Activated CD8-positive, alpha-beta memory T cell treated with anti-CD3 and anti-CD28 coated beads, Interleukin-2, amount 10 ng/mL, durations not matched to agents 7 days and 5 days (primary cell): ENCODE data around the gene RADIL. TPM values are rescaled to one million over a fixed set of nuclear protein-coding genes. Genes with fewer than 3 reads are reported as not detected.

Source experiments
- ATAC-seq: fragments of 150-1000 bp; cut with Tn5 transposase; one replicate; pipeline ENCODE4 v1.10.0; 2021; ENCODE audit warnings: moderate library complexity
- CTCF ChIA-PET: fragments of 350-600 bp; sonication (Branson Sonifier 250); formaldehyde crosslinking; loops from one replicate; lab custom pipeline; 2021; ENCODE audit warnings: antibody characterized with exemption; lab: Charles Lee
- DNase-seq: peaks from one replicate; pipeline ENCODE4 v3.0.0-alpha.2; 2020
- H3K27ac Mint-ChIP-seq: one replicate; pipeline ENCODE4 v1.8.0; 2021; ENCODE audit warnings: mild to moderate bottlenecking, mixed read lengths
- H3K27me3 Mint-ChIP-seq: one replicate; pipeline ENCODE4 v1.8.0; 2021; ENCODE audit warnings: mixed read lengths
- H3K36me3 Mint-ChIP-seq: one replicate; pipeline ENCODE4 v1.8.0; 2021; ENCODE audit warnings: mild to moderate bottlenecking, mixed read lengths
- H3K4me1 Mint-ChIP-seq: one replicate; pipeline ENCODE4 v1.8.0; 2021; ENCODE audit warnings: mixed read lengths
- H3K4me3 Mint-ChIP-seq: one replicate; pipeline ENCODE4 v1.8.0; 2021; ENCODE audit warnings: mild to moderate bottlenecking, moderate library complexity, mixed read lengths
- H3K9me3 Mint-ChIP-seq: one replicate; pipeline ENCODE4 v1.8.0; 2022; ENCODE audit warnings: low read depth, mixed read lengths
- microRNA-seq: library from miRNA; unstranded; fragments of <30 nt; microRNA quantifications from one replicate; pipeline ENCODE4 v1.2.0, GENCODE V29; 2022
- total RNA-seq, 2 experiments: library from RNA; stranded (reverse); gene quantifications; one replicate each; pipeline ENCODE4 v1.2.3, GENCODE V29; 2021

RADIL gene
- total RNA-seq, 2 experiments from 2014 or later, result 0.12 TPM; not detected in 1

GRCh38 chr7:4755045-4755444 lies 128.5 kb downstream of the RADIL start:
- no peaks in the 10 kb centered on the region for H3K9me3 Mint-ChIP-seq
- H3K27ac Mint-ChIP-seq, result no peak overlapping the region
- no peaks in the 10 kb centered on the region for H3K27me3 Mint-ChIP-seq
- CTCF ChIA-PET, result interaction anchor here (1.3 to 2.4 kb wide), 4 partner anchors 10 to 144 kb away, joined by 5 to 14 read pairs (median 8); partner anchors contain the start of gene AP5Z1
- no peak for DNase-seq
- H3K4me1 Mint-ChIP-seq, result peaks cover 14% of the 10 kb centered on the region
- no peak overlapping the region for H3K4me3 Mint-ChIP-seq
- ATAC-seq, result no peak
- H3K36me3 Mint-ChIP-seq, result peaks cover 8% of the 10 kb centered on the region

- CTCF ChIA-PET, result interaction anchor here (0.9 to 2.4 kb wide), 6 partner anchors 8 to 144 kb away, joined by 3 to 14 read pairs (median 6); partner anchors contain the start of gene AP5Z1
These were observed 129.0 kb downstream of the RADIL start for GRCh38 chr7:4754433-4755010.

DNA sequence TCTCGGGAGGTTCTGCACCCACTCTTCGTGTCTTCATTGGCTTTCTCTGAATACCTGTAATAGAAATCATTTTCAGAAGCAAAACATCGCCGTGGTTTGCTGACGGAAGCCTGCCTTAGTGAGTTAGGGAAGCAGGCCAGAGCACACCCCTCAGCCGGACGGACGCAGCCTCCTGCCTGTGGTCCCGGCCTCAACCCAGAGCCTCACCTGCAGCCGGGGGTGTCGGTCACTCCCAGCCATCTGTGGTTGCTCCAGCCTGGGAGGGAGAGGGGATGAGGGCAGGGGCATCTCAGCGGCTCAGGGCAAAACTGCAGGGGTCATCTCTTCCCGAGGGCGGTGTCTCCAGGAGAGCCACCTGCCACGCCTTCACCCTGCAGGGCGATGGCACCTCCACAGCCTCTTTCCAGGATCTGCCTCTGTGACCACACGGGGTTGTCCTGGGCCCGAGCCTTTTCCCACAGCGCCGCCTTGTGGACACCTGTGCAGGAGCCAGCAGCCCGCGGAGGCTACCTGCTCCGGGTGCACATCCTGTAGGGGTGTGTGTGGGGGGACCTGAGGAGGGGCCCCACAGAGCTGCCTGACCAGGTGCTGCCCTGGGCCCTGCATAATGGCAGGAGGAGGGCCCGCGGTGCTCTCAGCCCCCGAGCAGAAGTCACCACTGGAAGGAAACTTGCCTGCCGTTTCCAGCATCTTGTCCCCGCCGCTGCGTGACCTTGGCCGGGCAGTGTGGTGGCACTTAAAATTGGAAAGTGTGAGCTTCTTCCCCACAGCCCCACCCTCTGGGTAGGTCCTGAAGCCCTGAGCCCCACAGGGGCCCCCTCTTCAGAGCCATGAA lies 129.7 kb downstream of the RADIL start:
- peak; percentile 87 for DNase-seq
- Mint-ChIP-seq H3K9me3 (no peaks in the 10 kb centered on the region), H3K36me3 (peaks cover 8% of the 10 kb centered on the region), H3K4me1 (peaks cover 14% of the 10 kb centered on the region), H3K27ac (no peak overlapping the region), H3K27me3 (no peaks in the 10 kb centered on the region), H3K4me3 (no peak overlapping the region)
- CTCF ChIA-PET, result interaction anchor here (0.9 to 2.4 kb wide), 7 partner anchors 9 to 144 kb away, joined by 3 to 14 read pairs (median 5); partner anchors contain the start of gene AP5Z1
- ATAC-seq, result peak; percentile 96

More at GRCh38 chr7:4754433-4755010, 129.0 kb downstream of the RADIL start:
- no peak overlapping the region for H3K4me3 Mint-ChIP-seq
- H3K27me3 Mint-ChIP-seq, result no peaks in the 10 kb centered on the region
- H3K36me3 Mint-ChIP-seq, result peaks cover 8% of the 10 kb centered on the region
- H3K27ac Mint-ChIP-seq, result no peak overlapping the region
- H3K4me1 Mint-ChIP-seq, result peaks cover 14% of the 10 kb centered on the region
- DNase-seq (no peak), ATAC-seq (no peak)
- H3K9me3 Mint-ChIP-seq, result no peaks in the 10 kb centered on the region

DNA sequence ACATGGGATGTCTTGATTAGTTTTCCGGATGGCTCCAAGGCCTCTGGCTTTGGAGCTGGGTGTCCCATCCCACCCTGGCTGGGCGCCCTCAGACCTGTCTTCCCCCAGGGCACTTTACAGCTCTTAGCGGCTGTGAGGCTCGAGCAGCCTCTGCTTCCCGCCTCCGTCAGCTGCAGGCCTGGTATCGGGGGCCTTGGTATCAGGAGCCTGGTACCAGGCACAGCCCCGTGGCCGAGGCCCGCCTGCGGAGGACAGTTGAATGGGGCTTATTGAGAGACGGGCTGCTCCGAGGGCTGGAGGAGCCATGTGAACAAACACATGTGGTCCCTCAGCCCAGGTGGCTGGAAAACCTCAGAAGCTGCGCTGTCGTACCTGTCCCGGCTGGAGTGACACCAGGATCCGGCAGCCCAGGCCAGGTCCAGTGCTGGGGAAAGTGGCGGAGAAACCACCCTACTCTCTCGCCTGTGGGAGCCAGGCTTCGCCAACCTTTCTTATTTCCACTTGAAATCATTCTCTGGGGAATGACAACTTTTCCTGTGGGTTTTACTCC lies 132.0 kb downstream of the RADIL start:
- Mint-ChIP-seq H3K27me3 (no peaks in the 10 kb centered on the region), H3K36me3 (peaks cover 15% of the 10 kb centered on the region), H3K9me3 (no peaks in the 10 kb centered on the region), H3K4me1 (peaks cover 26% of the 10 kb centered on the region), H3K27ac (no peak overlapping the region), H3K4me3 (no peak overlapping the region)
- CTCF ChIA-PET, result interaction anchor here (1.0 kb wide), 2 partner anchors 27 to 110 kb away, joined by 3 to 4 read pairs; no protein-coding TSS in a partner anchor
- ATAC-seq (no peak), DNase-seq (no peak)

DNA sequence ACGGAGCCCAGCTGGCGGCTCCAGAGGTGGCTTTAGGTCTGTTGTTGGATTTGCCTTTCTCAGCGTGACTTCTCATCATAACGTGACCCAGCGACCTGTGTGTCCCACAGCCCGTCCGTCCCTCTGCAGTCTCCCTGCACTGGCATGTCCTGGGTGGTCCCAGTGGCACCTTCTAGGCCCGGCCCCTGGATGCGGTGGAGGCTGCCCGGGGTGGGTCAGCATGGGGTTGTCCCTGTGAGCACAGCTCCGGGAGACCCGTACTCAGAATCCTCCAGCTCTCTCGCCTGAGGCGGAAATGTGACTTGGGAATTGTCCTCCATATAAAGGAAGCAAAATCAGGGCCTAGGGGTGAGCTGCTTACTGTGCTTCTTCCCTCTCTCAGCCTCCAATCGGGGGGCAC lies 133.7 kb downstream of the RADIL start:
- no peaks in the 10 kb centered on the region for H3K27me3 Mint-ChIP-seq
- H3K4me1 Mint-ChIP-seq, result peaks cover 37% of the 10 kb centered on the region
- H3K36me3 Mint-ChIP-seq, result peaks cover 9% of the 10 kb centered on the region
- no peak overlapping the region for H3K27ac Mint-ChIP-seq
- DNase-seq, result no peak
- H3K9me3 Mint-ChIP-seq, result no peaks in the 10 kb centered on the region
- ATAC-seq, result no peak
- CTCF ChIA-PET, result interaction anchor here (0.9 kb wide), 1 partner anchor 108 kb away, joined by 4 read pairs; no protein-coding TSS in a partner anchor
- H3K4me3 Mint-ChIP-seq, result no peak overlapping the region

DNA sequence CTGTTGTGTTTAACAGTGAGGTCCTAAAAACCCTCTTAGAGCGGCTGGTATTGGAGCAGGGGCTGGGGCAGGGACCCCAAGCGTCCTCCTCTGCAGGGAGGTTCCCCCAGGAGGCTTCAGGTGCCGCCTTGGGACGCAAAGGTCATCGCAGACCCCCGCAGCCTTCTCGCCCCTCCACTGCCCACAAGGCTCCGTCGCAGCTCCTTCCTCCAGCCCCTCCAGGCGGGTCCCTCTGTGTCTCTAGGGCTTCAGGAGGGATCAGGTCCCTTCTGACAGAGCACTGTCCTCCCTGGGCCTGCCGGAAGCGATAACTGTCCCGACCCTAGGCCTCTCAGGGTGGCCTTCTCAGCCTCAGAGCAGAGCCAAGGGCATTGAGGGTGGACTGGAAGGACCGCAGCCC lies 134.2 kb downstream of the RADIL start:
- Mint-ChIP-seq H3K4me3 (no peak overlapping the region), H3K27me3 (no peaks in the 10 kb centered on the region), H3K27ac (no peak overlapping the region), H3K4me1 (peaks cover 42% of the 10 kb centered on the region), H3K36me3 (peaks cover 7% of the 10 kb centered on the region), H3K9me3 (no peaks in the 10 kb centered on the region)
- DNase-seq (no peak), ATAC-seq (no peak)
- CTCF ChIA-PET, result interaction anchor here (0.9 kb wide), 1 partner anchor 108 kb away, joined by 4 read pairs; no protein-coding TSS in a partner anchor

Small RNA genes lying within 50 kb of the gene (microRNA-seq; reads per million reads assigned to microRNA genes)
- gene MIR4656, result not detected

Other genes with a start within 250 kb of the RADIL start
- 10 to 100 TPM; 27.1 to 31.2 TPM for gene FOXK1, start 201.4 kb downstream of the RADIL start, total RNA-seq
- 10 to 100 TPM; 51.2 to 57.5 TPM for gene AP5Z1, start 108.1 kb downstream of the RADIL start, total RNA-seq
- gene PAPOLB, start 21.7 kb downstream of the RADIL start, total RNA-seq, result under 1 TPM in 1 of 2 experiments, not detected in 1; 0.06 TPM
- gene MMD2, start 75.5 kb upstream of the RADIL start, total RNA-seq, result not detected
- gene RBAK, start 162.1 kb upstream of the RADIL start, total RNA-seq, result 10 to 100 TPM; 11.0 to 11.9 TPM